Renal pelvis (tissue), 4 donors: ENCODE data around the gene TENM3. TPM values are rescaled to one million over a fixed set of nuclear protein-coding genes. Genes with fewer than 3 reads are reported as not detected.

ENCODE experiments used
- DNase-seq: peaks from one replicate; pipeline ENCODE4 v3.0.0-alpha.2; 2013
- polyA plus RNA-seq, 3 donors: library from polyadenylated mRNA; unstranded; fragments of 120-200 nt; gene quantifications; one replicate each; pipeline ENCODE4 v1.2.1, GENCODE V29; 2013; ENCODE audit not compliant: insufficient read length in 3 of 3

The TENM3 gene
- polyA plus RNA-seq, 3 donors: 17.4 to 21.5 (median 20.5) TPM

- no peak for DNase-seq
Observed at GRCh38 chr4:182741054-182741453, 497.9 kb downstream of the TENM3 start.

GRCh38 chr4:182741914-182742313 lies 498.7 kb downstream of the TENM3 start:
- DNase-seq: no peak

GRCh38 chr4:182743815-182744214 lies 500.6 kb downstream of the TENM3 start:
- DNase-seq: no peak

DNA sequence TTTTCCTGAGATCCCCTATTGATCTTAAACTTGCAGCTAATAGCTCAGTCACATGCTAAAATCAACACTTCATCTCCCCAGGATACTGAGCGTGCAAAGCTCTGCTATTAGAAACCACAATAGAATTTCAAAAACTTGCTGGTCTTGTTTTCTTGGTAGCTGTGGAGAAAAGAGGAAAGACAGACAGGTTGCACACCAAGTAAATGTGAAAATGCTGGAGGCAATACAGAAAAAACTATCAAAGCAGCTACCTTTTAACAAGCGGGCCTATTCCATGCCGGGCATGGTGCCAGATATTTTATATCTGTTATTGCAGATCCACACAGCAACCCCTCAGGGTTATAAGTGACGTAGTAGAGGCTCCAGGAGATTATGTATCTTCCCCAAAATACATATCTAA lies 502.0 kb downstream of the TENM3 start:
- DNase-seq: peak; percentile 11

DNA sequence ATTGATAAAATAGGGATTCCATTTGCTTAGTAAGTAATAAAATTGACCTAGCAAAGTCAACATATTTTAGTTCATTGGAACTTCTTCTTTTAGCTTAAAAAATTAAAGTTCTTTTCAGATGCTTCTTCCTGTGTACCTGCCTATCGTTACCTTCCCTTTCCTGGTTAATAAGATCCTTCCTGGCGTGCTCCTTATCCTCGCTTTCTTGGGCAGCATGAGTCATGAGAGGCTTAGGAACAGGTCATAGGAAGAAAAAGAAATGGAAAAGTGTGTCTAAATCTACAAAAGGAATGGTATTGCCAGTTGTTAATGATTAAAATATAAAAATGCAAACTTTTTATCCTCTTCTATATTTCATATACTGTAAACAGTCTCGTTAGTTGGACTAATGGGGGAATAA lies 503.7 kb downstream of the TENM3 start:
- no peak for DNase-seq

GRCh38 chr4:182748283-182748682 lies 505.1 kb downstream of the TENM3 start:
- no peak for DNase-seq

DNA sequence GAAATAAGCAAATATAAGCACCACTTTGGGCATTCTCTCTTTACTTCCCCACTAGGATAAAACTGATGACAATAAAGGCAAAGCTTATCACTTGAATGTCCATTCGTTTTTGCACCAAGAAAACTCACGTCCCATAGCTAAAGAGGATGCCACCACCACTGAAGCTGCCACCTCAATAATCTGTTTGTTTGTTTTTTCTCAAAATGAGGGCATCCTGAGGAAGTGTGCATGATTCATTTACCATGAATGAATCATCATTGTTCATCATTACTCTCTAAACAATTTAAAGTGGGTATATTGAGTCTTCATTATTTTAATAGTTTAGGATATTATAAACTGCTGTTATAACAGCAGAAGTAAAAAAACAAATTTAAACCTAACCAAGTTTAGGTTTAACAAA lies 505.7 kb downstream of the TENM3 start:
- DNase-seq: no peak

- DNase-seq: no peak
Observed at GRCh38 chr4:182749667-182750167, 506.5 kb downstream of the TENM3 start.

GRCh38 chr4:182752158-182752910 lies 509.1 kb downstream of the TENM3 start:
- no peak for DNase-seq

GRCh38 chr4:182754895-182755294 lies 511.7 kb downstream of the TENM3 start:
- no peak for DNase-seq

DNA sequence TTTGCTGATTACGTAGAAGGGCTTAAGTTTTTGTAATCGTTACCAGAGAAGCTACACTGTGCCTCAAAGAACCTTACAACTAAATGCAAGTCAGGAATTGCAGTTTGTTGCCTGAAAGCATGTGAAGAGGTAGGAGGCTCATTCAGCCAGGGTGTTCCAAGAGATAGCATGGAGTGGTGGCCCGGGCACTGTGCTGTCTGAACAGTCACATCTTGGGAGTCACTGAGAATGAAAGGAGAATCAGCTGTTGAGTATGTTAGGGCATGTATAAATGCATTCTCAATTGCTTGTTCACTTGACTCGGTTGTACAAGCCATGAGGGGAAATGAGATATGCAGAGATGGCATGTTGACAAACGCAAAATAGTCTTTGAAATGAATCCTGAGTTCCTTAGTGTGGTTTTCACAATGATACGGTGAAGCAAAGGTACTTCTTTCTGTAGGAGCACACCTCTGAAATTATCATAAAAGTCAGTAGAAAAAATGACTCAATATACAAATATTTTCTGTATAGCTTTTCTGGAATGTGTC lies 513.0 kb downstream of the TENM3 start:
- no peak for DNase-seq

DNA sequence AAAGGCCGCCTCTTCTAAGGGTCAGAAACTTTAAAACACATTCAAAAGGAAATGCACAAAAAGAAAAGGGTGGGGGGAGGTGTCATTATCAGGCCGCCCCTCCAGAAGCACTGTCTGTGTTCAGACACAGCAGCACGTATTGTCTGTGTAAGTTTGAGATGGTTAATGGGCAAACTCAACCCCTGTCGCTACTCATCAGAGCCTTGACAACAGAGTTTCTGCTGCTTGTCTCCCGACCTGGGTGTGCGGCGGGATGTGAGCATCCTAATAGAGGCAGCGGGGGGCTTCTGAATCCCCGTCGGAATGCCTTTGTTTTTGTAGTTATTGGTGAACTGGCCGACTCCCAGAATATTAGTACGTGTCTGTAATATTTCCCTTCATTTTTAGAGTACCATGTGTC lies 515.1 kb downstream of the TENM3 start:
- DNase-seq: no peak

DNA sequence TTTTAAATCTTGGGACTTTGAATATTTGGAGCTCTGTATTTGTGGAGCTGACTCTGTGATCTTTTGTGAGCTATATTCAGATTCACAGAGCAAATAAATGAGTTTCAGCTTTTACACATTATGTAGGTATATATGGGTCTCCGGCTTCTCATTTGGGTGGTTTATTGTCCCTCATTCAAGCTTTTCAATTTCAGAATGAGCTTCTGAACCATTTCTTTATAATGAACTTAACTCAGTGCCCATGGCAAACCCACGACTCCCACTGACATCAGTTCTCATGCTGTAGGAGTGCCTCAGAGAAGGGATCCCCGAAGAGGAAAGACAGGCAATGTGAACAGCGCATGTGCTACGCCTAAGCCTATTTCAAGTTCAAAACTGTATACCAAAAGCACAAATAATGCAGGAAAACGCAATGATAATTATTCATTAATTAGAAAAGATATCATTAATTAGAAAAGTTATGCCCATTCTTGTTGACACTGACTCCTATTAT lies 517.4 kb downstream of the TENM3 start:
- DNase-seq: no peak

GRCh38 chr4:182764137-182764536 lies 520.9 kb downstream of the TENM3 start:
- DNase-seq: no peak

- no peak for DNase-seq
Observed at GRCh38 chr4:182764642-182765041, 521.4 kb downstream of the TENM3 start.

DNA sequence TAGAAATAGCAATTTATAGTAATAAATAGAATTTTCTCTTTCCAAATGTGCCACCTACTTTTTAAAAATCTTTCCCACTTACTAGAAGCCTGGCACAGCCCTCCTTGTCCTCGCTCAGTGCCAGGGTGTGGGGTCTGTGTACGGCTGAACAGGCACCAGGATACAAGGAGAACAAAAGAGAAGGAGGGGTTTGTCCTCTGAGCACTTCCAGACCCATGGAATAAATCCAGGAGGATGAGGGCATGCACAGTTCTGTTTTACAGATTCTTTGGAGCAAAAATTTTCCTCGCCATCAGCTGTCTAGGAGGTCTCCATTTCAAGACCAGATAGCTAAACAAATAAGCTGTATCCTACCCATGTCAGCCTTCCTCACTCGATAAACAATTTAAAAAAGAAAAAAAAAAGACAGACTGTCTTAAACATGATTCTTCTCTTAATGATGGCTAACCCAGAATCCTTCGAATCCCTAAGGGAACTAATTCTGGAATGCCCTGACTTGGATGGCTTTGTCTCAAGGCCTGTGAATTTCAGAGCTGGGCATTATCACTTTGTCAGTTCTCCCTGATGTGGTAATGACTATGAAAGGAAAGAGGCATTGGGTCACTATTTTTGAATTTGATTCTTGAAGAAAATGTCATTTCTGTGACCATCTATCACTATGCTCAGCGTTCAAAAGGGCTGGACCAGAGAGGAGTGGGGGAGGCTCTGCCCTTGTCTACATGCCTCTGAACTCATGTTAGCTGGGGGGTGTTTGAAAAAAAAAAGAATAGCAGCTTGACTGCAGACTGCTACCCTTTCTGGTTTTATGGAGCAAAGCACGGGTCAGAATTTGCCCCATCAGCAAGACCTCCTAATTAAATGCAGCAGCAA lies 523.0 kb downstream of the TENM3 start:
- no peak for DNase-seq

DNA sequence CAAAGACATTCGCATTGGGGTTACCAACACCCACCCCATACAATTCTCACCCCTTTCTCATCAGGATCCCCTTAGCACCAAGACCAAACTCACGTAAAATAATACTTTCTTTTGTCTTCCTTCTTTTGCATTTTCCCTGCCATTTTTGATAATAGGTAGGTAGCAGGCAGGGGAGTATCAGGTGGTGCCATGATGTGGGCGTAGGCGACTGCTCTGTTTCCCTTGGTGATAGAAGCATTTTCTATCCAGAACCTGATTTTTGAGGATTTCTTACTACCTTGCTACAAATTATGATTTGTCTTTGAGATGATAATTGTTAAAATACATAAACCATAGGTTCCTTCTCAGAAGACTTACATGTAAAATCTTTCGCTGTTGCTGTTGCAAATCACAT lies 523.7 kb downstream of the TENM3 start:
- no peak for DNase-seq

DNA sequence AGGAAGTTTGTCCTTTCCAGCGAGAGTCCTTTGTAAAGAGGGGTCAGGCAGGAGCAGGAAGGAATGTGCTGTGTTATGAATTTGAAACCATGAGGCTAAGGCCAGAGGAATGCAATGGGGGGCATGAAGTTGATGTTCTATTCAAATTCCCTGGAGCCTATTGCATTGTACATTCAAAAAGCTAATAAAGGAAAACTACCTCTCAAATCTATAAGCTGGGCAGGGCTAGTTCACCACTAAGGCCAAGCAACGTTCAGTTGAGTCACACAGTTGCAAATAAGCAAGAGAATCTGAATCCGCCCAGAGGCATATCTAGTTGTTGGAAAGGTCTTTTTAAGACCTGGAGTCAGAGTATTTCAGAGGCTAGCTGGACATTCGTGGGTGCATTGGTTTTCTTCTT lies 525.6 kb downstream of the TENM3 start:
- no peak for DNase-seq

- DNase-seq: no peak
Observed at GRCh38 chr4:182770259-182770995, 527.2 kb downstream of the TENM3 start.

GRCh38 chr4:182770996-182771514 lies 527.9 kb downstream of the TENM3 start:
- DNase-seq: no peak

- no peak for DNase-seq
Observed at GRCh38 chr4:182775075-182775474, 531.9 kb downstream of the TENM3 start.
